SIG-M5 treated with dmso at 0.1 percent for 504 hours (cell line): ENCODE results near the gene PASK.
A peak's percentile ranks its signal among the peaks of the same experiment; 100 is the strongest.

Experiments
- DNase-seq: peaks from one replicate; lab custom pipeline; 2025; ENCODE audit not compliant: unreplicated experiment; lab: John Stamatoyannopoulos, UW

Gene PASK

DNA sequence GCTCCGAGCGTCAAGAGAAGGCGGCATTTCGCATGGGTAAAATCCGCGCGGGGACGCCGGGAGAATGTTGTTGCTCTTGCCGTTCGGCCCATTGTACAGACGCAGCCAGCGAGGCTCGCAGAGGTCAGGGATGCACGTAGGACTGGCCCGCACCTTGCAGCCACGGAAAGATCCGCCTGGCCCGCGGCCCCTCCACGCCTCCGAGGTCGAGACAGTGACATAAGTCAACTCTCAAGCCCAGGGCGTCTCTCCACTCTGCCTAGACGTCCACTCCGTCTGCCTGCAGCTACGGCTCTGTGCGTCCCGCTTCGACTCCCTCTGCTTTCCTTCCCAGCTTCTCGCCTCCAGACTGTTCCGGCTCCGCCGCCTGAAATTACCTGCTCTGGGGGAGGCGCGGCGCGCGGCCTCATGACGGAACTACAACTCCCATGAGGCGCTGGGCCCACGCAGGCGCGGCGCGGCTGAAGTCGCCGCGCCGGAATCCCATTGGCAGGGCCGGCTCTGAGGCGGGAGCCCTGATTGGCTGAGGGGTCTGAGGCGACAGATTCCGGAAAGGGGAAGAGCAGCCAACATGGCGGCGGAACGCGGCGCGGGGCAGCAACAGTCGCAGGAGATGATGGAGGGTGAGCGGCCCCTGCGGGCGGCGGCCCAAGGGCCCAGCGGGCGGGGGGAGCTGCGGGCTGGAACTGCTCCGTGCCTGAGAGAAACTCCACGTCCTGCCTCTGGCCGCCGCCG lies 820 bp upstream of the PASK start, which contains the start of gene PPP1R7:
Gene PPP1R7 (plus strand): TSS at position 543 of the 735 bp plus-strand sequence. CDS start 29 bp downstream, at position 572.
- DNase-seq = peak; percentile 97

DNA sequence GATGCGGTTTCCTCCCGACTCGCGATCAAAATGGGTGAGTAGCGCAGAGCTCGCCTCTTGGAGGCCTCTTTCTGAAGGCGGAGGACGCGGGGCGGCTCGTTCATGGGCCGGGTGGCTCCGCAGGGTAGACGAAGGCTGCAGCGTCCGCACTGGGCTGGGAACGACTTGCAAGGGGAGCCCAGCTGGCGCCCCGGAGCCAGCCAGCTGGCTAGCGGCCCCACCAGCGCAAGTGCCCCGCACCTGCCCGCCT lies 328 bp upstream of the PASK start:
- no peak for DNase-seq

DNA sequence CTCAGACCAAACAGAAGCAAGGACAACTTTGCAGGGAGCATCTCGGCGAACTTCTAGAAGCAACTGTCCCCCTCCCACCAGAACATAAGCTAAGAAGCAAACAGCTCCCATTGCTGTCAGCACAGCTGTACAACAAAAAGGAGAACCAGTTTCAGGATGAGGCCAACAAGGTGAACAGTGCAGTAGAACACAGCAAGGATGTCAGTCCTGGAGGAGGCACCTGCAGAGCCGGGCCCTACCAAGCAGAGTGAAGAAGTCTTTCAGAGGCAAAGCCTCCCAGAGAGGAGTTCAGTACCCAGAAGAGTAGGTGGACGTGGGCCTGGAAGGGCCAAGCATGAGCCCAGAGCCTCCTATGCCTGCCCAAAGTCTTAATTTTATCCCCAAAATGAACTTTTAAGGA lies 1.0 kb downstream of the PASK start:
- DNase-seq = peak; percentile 31

DNA sequence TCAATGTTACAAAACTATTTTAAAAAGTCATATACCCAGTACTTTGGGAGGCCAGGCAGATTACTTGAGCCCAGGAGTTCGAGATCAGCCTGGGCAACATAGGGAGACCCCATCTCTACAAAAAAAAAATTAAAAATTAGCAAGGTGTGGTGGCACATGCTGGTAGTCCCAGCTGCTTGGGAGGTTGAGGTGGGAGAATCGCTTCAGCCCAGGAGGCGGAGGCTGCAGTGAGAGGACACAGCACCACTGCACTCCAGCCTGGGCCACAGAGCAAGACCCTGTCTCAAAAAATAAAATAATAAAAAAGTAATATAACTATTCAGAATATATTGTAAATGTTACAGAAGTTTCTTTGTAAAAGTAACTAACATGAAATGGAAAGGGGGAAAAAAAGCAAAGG lies 1.9 kb downstream of the PASK start:
- no peak for DNase-seq

DNA sequence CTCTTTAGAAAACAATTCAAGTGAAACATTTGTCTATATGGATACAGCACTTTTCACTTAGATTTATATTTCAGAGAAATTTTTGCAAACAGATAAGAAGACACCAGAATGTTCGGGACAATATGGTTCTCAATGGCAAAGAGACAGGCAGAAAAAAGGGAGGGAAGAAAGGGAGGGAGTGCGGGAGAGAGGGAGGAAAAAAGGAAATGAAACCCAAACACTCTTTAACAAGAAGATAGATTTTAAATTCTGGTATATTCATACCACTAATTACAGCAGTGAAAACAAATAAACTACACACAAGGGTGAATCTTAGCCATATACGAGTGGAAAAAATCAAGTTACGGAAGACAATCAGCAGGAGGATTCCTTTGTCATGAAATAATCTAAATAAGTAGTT lies 3.0 kb downstream of the PASK start:
- DNase-seq = no peak

DNA sequence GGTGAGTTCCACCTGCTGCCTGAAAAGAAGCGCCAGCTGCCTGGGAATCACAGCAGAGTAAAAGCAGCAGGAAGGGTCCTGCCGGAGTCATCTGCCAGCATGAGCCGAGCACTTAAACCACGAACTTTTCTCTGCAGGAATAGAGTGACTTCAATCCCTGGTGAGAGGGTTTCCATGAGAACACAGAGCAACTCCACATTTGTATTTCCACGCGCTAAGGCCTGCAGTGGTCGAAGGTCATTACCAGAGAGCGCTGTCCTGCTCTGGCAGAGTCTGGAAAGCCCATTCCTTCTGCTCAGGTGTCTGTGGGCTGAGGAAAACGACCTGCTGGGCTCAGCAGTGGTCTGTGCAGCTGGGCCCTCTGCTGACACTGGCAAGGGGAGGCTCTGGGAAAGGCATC lies 6.7 kb downstream of the PASK start:
- no peak for DNase-seq

DNA sequence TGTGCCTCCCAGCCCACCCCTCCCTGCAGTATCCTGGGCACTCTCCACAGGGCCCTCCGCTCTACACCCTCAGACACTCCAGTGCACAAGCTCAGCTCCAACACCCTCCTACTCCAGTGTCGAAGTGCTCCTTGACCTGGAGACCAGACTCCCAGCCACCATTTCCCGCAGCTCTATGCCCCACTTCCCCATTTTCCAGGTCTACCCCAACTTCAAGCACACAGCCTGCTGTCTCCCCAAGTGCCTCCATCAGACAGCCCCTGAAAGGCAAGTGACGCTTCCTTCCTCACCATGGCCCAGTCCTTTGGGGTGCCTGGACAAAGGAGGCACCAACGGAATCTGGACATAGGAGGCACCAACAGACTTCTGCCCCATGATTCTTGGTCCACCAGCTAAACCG lies 7.2 kb downstream of the PASK start:
- no peak for DNase-seq

DNA sequence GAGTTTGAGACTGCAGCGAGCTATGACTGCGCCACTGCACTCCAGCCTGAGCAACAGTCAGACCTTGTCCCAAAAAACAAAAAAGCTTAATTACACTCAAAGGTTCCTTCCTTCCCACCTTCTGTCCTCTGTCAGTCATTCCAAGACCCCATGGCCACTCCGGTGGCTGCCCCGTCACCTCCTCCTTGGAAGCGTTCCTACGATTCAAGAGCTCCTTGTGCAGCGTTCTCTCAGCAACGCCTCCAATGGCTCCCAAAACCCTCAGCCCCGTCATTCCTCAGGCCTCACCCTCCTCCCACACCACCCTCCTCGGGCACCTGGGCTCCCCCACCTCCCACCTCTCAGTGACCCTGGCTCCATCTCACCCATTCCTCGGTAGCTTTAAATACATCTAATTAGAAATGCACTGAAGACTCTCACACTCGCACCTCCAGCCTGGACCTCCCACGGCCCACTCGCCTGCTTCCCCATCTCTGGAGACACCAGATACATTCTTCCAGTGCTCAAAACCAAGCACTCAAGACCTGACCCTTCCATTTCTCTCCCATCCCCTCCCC lies 8.0 kb downstream of the PASK start:
- DNase-seq = no peak

DNA sequence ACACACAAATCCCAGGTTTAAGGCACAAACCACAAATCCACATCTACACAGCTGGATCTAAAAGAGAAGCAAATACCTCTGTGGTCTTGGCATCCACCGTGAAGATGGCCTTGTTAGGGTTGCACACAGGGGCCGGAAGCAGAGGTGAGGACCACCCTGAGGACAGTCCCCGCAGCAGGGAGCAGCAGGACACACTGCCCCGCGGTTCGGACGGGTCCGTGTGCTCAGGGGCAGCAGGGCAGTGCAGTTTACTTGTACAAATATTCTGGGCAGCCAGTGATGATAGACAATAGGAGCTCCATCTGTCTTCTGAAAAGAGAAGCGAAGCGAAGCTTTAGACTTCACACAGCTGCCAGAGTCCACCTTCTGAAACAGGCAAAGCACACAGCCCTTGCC lies 8.8 kb downstream of the PASK start:
- no peak for DNase-seq

DNA sequence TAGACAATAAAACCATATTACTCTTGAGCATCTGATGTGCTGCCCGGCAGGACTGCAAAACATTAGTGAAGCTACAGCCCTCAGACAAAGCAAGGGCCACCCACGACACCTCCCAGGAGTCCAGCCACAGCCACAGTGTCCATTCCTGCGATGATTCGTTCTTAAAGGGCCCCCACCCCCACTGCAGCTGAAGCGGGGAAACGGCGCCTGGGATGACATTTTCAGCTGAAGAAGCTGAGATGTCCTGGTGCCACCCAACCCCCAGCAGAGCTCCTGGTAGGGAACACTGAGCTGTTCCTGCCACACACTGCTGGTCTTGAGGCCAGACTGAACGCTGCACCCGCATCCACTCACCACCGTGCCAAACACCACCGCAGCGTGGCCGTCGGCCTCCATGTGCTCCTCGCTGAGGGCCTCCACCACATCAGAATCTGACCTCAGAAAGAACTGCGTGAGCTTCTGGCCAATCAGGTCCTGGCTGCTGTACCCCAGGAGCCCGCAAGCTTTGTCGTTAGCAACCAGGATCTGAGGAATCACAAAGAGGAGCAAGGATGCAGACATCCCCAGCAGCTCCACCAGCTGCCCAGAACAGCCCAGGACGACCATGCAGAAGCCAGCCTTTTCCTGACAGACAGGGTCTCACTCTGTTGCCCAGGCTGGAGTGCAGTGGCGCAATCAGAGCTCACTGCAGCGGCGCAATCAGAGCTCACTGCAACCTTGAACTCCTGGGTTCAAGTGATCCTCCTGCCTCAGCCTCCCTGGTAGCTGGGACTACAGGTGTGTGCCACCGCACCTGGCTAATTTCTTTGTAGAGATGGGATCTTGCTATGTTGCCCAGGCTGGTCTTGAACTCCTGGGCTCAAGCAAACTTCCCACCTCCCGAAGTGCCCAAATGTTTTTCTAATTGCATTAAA lies 9.5 kb downstream of the PASK start:
- no peak for DNase-seq

DNA sequence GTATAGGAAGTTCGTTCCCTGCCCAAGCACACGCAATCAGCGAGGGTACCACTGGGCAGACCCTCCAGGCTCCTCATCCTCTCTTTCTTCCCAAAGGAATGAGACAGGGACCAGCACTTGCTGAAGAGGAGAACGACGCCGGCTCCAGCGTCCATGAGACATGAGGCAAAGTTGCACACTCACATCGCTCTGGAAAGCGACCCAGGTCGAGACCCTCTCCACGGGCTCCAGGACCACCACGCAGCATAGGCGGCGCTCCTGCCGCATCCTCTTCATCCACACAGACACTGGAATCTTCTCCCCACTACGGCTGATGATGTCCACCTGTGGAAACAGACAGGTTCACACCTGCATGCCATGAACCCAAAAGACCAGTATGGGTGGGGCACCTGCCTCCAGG lies 10.8 kb downstream of the PASK start:
- no peak for DNase-seq

DNA sequence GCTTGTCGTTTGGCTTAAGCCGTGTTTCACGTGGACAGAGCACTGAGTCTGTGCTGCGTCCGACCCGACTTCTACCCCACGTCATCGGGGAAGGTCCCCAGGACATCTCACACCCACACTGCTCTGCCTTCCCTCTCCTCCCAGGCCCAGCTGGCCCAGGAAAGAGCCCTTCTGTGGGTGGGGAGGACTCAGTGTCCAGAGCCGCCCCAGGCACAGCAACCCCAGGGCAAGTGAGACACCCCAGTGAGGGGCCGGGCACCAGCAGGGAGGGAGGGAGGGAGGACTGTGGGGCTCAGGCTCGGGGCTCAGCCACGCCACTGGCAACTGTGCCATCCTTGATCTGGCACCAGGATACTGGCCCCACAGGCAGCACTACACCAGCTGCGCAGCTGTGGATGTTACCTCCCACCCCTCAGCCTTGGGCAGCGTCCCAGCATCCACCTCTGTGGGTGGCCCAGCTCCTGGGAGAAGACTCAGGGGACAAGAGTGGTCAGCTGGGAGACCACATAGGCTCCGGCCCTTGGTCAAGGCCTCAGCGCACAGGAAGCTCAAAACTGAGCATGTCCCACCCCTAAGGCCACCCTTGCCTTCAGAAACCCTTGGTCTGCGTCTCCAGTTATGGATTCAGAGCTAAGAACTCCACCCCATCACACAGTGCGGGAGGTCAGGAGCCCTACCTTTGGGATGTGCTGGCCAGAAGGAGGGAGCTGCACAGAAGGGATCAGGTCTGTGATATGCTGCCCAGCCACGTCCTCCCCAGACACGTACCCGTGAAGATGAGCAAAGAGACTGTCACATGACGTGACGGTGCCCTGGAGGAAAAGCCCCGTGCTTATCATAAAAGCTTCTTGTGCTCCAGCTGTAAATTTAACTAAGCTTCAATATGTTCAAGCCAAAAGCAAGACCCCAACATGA lies 11.7 kb downstream of the PASK start:
- DNase-seq = no peak

DNA sequence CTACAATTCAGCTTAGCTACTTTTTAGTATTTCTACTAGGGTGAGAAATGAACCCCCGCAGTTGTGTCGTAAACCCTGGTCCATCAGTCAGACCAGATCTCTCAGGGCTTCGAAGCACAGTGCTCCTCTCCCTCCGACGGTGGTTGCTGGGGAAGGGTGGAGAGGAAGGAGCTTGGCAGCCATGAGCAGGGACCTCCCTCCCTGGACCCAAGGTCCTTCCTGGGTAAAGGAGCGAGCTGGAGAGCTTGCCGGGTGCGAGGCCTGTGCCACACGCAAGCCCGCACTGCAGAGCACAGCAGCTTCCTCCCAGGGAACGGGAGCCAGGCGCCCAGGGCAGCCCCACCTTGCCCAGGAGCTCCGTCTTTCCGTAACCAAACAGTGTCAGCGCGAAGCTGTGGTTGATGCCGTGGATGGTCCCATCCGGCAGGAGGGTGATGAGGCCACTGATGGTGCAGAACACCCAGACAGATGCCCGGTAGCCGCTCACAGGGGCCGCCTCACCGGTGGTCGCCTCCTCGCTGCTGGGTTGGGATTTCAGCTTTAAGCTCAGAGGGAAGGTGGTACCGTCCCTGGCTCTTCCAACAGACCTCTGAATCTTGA lies 12.5 kb downstream of the PASK start:
- DNase-seq = no peak

DNA sequence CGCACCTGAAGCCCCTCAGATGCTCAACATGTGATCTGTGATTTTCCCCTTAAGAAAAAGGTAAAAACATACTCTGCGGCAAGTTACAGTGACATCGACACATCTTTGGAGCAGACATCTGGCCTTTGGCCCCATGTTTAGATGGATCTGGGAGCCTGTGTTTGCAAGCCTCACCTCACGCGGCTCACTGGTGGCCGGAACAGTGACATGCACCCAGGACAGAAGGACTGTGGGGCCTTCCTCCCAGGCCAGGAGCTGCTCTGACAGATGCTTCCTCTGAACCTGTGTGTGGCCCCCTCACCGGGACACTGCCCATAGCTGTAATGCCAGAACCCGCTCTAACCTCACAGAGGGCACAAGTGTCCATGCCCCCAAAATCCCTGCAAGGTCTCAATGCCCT lies 13.1 kb downstream of the PASK start:
- DNase-seq = no peak

DNA sequence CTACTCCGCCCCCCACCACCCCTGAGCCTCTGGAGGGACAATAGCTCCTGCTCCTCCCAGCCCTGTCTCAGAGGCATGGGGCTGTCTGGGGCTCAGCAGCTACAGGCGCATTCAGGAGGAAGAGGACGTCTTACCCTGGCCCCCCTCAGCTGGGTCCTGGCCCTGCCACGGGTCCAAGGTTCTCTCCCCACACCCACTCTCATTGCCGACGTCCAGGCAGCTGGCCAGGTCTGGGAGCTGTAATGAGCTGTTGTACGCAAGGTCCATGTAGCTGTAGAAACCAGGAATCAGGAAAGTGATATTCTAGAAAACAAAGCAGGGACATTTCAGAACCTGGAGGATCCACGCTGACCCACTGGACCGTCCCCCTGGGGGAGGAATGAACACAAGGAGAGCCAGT lies 13.5 kb downstream of the PASK start:
- DNase-seq = no peak

DNA sequence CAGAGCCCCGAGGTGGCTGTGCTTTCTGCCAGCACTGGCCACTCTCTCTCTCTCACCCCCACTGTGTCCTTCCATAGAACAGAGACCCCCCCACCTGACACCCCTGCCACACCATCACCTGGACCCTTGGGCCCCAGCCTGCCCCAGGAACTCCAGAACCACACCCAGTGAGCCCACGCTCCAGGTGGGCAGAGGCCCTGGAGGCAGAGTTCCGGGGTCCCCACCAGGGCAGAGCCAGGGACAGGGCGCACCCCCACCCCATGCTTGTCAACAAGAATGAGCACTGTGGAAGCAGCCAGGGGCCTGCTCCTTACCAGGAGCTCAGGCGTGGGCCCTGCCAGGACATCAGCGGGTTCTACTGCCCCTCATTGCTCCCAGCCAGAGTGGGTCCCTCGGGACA lies 14.6 kb downstream of the PASK start:
- DNase-seq = no peak

DNA sequence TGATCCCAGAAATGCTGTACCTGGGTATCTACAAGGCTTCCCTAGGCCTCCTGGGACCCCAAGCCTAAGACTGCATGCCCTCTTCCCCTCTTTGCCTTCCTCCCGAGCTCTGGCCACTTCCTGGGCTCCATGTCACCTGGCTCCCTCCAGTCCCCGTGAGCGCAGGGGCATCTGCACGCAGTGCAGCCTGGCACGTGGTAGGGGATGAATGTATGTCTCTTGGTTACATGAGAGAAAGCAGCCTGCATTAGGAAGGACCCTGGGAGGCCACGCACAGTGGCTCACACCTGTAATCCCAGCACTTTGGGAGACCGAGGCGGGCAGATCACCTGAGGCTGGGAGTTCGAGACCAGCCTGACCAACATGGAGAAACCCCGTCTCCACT lies 15.8 kb downstream of the PASK start:
- no peak for DNase-seq

DNA sequence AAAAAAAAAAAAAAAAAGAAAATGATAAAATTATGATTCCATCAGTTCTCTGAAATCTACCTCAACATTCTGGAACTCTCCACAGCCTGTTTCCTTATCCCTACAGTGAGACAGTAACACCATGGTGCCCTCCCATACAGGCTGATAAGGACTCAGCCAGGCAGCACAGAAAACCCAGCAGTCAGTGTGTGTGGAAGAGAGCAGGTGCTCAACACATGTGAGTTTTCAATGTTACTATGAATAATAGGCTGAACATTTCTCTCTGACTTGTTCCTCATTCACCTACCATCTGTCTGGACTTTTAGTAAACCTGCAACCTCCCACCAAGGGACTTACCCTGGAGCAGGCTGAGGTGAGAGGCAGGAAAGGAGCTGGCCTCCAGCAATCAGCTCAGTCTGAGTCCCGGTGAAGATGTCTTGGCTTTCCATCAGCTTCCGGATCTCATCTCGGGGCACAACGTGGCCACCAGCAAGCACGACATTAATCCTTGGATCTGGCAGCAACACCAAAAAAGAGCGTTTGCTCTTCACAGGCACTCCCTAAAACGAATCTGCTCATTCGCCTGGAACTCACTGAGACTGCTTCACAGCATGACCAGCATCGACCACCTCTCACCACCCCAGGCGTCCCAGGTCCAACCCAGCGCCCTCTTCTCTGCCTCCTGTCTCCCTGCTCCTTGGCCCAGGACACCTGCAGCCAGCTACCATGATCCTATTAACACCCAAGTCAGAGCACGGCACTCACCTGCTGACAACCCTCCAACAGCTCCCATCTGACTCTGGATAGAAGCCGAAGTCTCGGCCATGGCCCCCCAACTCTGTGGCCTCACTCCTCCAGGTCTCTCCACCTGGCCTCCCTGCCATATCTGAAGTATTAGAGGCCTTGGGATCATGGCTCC lies 16.5 kb downstream of the PASK start:
- no peak for DNase-seq

DNA sequence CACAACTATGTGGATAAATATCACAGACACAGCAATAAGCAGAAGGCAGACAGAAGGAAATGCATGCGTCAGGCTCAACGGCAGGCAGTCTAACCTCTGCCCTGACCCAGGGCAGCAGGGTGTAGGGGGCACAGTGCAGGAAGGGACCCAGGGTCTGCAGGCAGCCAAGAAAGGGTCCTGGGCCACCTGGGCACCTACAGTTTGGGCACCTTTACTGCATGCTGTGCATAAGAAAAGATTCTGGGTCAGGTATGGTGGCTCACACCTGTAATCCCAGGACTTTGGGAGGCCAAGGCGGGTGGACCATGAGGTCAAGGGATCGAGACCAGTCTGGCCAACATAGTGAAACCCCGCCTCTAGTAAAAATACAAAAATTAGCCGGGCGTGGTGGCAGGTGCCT lies 17.7 kb downstream of the PASK start:
- DNase-seq = no peak

DNA sequence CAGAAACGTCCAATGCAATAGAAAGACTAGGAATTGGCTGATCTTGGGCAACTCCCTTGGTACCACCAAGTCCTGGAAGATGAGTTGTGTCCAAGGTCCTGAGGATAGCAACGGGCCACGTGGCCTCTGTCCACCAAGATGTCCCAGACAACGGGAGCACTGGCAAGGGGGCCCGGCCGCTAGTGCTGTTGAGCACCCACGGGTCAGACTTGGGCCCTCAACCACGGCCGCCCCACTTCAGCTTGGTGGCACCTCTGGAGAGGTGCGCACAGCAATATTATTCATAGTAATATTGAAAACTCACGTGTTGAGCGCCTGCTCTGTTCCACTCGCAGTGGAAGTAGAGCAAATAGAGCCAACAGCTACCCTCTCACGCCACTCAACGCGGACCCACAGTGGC lies 19.0 kb downstream of the PASK start:
- no peak for DNase-seq
